T47D (cell line): ENCODE results near the gene KDM5C.

ENCODE experiments used
- DNase-seq, 2 experiments: peaks; one replicate each; pipeline versions ENCODE4 v3.0.0 to v3.0.0-alpha.2; 2011 to 2012; ENCODE audit warnings: low read depth in 1 of 2, low spot score in 1 of 2
- JUND ChIP-seq: IDR thresholded peaks from 2 replicates; pipeline ENCODE4 v1.6.1; 2012; ENCODE audit warnings: low read depth
- in situ Hi-C: cut with HindIII; loops from 2 replicates; pipeline ENCODE4 v1.10.0; 2016; ENCODE audit warnings: low sequenced_read_pairs, low pct_unique_long_range_greater_than_20kb

KDM5C gene

GRCh38 chrX:53257670-53258423 lies 32.8 kb upstream of the KDM5C start:
- no peak for TF ChIP-seq JUND
- no peak for DNase-seq
- in situ Hi-C loops: no loop called here

- no peak for DNase-seq
- in situ Hi-C loops: no loop called here
- no peak for TF ChIP-seq JUND
Observed at GRCh38 chrX:53257166-53257565, 32.2 kb upstream of the KDM5C start.

GRCh38 chrX:53256446-53257041 lies 31.5 kb upstream of the KDM5C start:
- in situ Hi-C loops: no loop called here
- TF ChIP-seq JUND: no peak
- no peak for DNase-seq

- DNase-seq: no peak
- in situ Hi-C loops: no loop called here
- TF ChIP-seq JUND: no peak
Observed at GRCh38 chrX:53255738-53256191, 30.8 kb upstream of the KDM5C start.

GRCh38 chrX:53254570-53255461 lies 29.8 kb upstream of the KDM5C start:
- TF ChIP-seq JUND: no peak
- no peak for DNase-seq
- in situ Hi-C loops: no loop called here

- no peak for DNase-seq
- TF ChIP-seq JUND: no peak
- in situ Hi-C loops: no loop called here
Observed at GRCh38 chrX:53253293-53254020, 28.4 kb upstream of the KDM5C start.

- no peak for DNase-seq
- in situ Hi-C loops: no loop called here
- TF ChIP-seq JUND: no peak
Observed at GRCh38 chrX:53251307-53251706, 26.3 kb upstream of the KDM5C start.

GRCh38 chrX:53250556-53250955 lies 25.5 kb upstream of the KDM5C start:
- no peak for DNase-seq
- TF ChIP-seq JUND: no peak
- in situ Hi-C loops: no loop called here

GRCh38 chrX:53249408-53250042 lies 24.5 kb upstream of the KDM5C start:
- no peak for DNase-seq
- in situ Hi-C loops: no loop called here
- TF ChIP-seq JUND: no peak

- TF ChIP-seq JUND: no peak
- in situ Hi-C loops: no loop called here
- DNase-seq: no peak
Observed at GRCh38 chrX:53247928-53248327, 22.9 kb upstream of the KDM5C start.

GRCh38 chrX:53246231-53246630 lies 21.2 kb upstream of the KDM5C start:
- no peak for DNase-seq
- in situ Hi-C loops: no loop called here
- no peak for TF ChIP-seq JUND

- in situ Hi-C loops: no loop called here
- DNase-seq: no peak
- no peak for TF ChIP-seq JUND
Observed at GRCh38 chrX:53244610-53245009, 19.6 kb upstream of the KDM5C start.
